ENCODE data around the gene LGALS3BP.
"Not testable (repeated sequence)": the region's sequence is repeated elsewhere in the genome, so short reads cannot be mapped to it uniquely, and the experiment has no call there.

LGALS3BP gene

DNA sequence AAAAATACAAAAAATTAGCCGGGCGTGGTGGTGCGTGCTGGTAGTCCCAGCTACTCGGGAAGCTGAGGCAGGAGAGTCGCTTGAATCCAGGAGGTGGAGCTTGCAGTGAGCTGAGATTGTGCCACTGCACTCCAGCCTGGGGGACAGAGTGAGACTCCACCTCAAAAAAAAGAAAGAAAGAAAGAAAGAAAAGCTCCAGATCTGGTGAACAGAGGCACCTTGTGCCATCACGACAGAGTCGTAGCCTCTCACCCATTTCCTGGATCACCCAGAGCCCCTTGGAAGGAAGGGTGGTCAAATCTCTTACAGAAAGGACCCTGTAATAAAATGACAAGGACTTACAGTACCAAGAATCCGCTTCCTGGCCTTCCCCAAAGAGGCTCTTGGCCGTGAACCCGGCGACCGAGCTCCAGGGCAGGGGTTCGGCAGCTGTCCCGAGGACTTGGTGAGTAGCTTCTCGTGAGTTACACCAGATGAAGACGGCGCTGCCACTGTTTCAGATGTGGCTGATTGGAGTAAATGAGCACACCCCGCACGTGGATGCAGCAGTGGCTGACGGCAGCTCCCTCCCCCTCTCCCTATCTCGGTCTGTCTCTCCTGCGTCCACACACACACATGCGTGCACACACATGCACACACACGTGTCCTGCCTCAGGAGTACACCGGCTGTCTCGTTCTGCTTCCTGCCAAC lies 13.5 kb downstream of the LGALS3BP start:
- in situ Hi-C loops (cut with HindIII; ENCODE audit: low sequenced_read_pairs) = no loop called here

DNA sequence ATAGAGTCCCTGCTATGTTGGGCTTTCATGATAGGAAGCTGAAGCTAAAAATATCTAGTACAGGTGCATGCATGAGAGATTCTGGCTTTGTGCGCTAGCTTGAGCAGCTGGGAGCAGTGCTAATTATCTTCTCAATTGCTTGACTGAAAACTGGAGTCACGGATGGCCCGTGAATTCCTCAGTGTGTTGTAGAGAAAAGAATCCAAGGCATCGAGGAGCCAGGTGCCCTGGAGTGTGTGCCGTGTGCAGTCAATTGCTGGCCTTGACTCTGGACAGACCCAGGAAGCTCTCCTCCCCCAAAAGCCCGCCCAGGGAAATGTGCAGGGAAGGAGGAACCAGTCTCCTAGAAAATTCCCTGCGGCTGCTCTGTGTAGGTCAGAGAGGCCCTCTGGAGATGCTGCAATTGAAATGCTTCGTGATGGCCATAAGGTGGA lies 14.2 kb downstream of the LGALS3BP start:
- in situ Hi-C loops (cut with HindIII; ENCODE audit: low sequenced_read_pairs) = no loop called here

DNA sequence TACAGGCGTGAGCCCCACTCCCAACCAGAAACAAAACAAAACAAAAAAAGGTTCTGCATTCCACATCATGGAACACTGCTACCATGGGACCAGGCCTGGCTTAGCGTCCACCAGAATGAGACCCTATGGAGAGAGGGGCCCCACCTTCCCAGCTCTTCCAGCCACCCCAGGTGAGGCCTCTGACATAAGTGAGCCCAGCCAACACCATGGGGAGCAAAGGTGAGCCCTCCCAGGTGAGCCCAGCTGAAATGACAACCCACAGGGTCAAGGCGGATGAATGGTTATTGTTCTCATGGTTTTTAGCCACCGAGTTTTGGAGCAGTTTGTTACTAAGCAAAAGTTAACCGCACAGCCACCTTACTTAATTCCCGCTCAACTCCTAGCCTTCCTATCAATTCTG lies 16.3 kb downstream of the LGALS3BP start:
- in situ Hi-C loops (cut with HindIII; ENCODE audit: low sequenced_read_pairs) = no loop called here

DNA sequence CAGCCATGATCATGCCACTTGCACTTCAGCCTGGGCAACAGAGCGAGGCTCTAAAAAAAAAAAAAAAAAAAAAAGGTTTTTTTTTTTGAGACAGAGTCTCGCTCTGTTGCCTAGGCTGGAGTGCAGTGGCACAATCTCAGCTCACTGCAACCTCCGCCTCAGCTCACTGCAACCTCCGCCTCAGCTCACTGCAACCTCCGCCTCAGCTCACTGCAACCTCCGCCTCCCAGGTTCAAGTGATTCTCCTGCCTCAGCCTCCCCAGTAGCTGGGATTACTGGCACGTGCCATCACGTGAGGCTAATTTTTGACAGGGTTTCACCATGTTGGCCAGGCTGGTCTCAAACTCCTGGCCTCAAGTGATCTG lies 16.8 kb downstream of the LGALS3BP start:
- in situ Hi-C loops (cut with HindIII; ENCODE audit: low sequenced_read_pairs) = not testable (repeated sequence)

DNA sequence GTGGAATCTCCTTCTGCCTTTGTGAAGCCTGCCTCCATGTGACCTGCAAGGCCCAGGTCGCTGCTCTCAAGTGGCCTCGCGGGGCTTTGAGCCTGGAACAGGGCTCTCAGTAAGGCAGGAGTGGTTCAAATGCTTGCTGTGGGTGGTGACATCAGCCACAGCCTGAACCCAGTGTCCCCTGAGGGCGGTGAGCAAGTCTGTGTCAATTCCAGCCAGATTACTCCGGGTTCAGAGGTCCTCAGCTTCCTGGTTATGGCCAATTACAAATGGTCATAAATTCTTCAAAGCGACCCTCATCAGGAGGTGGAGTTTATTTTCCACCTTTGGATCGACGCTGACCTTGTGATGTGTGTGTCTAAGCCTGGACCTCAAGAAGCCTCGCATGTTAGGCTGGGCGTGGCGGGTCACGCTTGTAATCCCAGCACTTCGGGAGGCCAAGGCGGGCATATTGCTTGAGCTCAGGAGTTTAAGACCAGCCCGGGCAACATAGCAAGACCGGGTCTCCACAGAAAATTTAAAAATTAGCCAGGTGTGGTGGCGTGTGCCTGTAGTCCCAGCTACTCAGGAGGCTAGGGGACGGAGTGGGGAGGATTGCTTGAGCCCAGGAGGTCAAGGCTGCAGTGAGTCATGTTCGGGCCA lies 17.3 kb downstream of the LGALS3BP start:
- in situ Hi-C loops (cut with HindIII; ENCODE audit: low sequenced_read_pairs) = no loop called here

DNA sequence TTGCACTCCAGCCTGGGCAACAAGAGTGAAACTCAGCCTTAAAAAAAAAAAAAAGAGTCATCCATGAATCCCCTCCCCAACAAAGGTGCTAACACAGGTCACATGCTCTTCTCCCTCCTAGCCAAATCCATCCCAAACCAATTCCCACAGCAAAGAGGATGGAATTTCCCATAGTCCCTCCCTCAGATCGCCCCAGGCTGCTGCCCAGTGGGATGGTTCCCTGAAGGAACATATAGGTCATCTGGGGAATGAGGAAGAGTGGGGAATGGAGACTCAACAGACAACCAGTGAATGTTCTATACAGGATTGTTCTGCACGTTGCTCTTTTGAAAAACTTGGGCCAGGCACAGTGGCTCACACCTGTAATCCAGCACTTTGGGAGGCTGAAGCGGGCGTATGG lies 18.2 kb downstream of the LGALS3BP start:
- in situ Hi-C loops (cut with HindIII; ENCODE audit: low sequenced_read_pairs) = no loop called here

DNA sequence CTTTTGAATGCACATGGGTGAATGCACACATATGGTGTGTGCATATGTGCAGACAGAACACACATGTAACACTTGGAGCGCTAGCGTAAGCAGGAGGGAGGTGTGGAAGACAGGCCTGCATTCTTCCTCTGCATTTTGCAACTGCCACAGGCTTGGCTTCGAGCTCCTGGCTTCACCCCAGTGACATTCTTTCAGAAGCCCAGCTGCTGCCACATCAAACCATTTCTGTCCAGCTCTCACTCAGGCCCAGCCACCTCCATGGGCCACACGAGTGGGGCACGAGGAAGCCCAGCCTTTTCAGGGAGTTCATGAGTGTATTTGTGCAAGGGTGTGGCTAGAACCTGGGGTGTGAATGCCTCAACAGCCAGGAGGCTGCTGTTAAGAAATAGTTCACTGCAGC lies 18.8 kb downstream of the LGALS3BP start:
- in situ Hi-C loops (cut with HindIII; ENCODE audit: low sequenced_read_pairs) = no loop called here

DNA sequence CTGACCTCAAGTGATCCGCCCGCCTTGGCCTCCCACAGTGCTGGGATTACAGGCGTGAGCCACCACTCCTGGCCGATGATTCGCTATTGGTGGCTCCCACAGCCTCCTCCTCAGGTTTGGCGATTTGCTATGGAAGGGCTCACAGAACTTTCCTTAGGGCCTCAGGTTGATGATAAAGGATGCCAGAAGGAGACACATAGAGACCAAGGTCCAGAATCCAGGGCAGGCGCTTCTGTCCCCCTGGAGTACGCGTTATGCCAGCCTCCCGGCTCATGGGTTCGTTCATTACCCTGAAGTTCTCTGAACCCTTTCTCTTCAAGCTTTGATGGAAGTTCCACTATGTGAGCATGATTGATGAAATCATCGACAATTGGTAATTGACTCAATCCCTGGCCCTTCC lies 19.9 kb downstream of the LGALS3BP start:
- in situ Hi-C loops (cut with HindIII; ENCODE audit: low sequenced_read_pairs) = no loop called here

DNA sequence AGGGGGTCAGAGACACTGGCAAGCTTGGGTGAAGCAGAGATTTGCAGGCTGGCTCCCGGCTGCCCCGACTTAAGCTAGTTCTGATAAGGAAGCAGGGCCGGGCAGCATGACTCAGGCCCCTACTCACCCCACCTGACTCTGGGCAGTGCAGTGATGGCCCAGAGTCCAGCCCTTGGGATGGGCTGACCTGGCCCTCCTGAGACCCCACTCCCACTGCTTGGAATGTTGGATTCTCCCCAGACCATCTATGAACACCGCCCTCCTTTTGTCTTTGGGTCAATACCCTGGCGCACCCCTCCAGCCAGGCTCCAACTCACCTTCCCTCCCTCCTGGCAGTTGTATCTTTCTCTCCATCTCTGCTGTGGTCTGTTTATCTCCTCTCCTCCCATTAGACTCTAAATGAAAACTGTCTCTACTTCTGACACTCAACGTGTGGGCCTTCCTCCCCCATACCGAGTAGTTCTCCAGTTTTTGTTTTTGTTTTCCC lies 21.0 kb downstream of the LGALS3BP start:
- in situ Hi-C loops (cut with HindIII; ENCODE audit: low sequenced_read_pairs) = no loop called here

DNA sequence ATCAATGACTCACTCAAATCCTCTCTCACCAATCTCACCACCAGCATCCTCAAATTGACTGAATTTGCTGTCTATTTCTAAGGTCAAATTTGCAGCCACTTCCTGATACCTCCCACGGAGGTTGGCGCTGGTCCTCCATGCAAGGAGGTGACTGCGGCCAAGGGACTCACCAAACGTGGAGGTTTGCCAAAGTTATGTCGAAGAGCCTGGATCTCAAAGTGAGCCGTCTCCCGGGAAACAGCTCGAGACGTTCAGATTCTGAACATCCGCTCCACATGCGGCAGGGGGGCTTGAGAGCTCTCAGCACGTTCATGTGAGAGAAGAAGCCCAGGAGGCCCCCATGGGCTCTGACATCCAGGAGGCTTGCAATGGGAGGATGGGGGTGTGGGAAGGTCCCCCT lies 22.6 kb downstream of the LGALS3BP start:
- in situ Hi-C loops (cut with HindIII; ENCODE audit: low sequenced_read_pairs) = no loop called here

DNA sequence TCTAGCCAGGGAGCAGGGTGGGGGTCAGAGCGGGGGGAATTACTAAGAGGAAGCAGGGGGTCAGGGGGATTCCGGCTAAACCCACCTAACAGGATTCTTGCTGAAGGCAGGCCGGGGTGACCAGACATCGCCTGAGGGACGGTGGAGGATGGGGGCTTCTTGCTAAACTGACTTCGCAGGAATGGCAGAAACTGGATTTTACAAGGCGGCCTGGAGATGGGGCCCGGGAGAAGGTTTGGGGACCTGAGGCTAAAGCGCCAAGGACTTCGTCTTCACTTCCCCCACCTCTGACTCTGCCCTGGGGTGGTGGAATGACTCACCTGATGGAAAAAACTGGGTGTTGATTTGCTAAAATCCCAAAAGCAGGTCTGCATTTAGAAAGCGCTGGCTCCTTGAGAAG lies 23.5 kb downstream of the LGALS3BP start:
- in situ Hi-C loops (cut with HindIII; ENCODE audit: low sequenced_read_pairs) = no loop called here

DNA sequence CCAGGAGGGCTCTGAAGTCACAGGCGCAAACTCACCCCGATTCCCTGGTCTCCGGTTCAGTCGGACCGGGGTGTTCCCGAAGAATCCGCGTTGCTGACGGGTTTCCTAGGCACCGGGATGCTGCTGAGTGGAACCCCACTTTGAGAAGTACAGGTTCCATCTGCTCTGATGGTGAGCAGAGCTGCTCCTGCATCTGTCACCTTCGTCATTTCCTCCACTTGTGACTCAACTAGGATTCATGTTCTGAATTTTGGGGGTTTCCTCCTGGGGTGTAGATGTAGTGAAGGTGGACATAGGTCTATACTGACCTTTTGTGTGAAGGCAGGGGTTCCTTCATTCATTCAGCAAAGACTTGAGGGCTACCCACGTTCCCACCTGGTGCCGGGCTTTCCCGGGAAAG lies 25.0 kb downstream of the LGALS3BP start:
- in situ Hi-C loops (cut with HindIII; ENCODE audit: low sequenced_read_pairs) = no loop called here

DNA sequence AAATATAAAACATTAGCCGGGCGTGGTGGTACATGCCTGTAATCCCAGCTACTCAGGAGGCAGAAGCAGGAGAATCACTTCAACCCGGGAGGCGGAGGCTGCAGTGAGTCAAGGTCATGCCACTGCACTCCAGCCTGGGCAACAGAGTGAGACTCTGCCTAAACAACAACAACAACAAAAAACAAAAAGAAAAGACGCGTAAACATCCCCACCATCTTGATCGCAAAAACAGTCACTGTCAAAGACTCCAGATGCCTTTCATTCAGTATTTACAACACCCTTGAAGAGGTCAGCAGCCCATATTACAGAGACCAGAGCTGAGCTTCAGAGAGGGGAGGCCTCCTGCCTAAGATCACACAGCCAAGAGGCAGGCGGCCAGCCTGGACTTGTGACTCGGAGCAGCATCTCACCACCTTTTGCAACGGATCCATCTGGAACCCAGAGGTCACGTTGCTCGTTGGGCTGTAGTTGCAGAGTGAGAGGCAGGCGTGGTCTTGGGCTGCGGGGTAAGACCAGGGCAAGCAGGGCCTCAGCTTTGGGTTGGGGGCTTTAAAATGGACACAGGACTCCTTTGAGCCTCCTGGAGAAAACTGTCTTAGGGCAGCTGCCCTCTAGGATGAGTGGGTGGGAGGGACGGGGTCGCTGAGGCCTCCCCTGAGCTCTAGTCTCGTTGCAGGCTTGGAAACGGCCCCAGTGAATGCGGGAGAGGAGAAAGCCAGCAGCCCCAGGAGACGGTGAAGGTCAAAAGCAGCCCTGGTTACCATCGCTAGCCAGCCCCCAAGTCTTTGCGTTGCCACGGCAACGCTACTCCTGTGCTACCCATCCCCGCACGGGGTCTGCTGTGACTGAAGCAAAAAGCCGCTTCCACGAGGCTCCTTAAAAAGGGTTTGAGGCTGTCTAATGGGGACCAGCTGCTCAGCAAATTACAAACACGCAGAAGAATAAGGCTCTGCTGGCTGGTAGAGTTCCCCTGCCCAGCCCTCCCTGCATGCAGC lies 26.1 kb downstream of the LGALS3BP start:
- in situ Hi-C loops (cut with HindIII; ENCODE audit: low sequenced_read_pairs) = no loop called here

DNA sequence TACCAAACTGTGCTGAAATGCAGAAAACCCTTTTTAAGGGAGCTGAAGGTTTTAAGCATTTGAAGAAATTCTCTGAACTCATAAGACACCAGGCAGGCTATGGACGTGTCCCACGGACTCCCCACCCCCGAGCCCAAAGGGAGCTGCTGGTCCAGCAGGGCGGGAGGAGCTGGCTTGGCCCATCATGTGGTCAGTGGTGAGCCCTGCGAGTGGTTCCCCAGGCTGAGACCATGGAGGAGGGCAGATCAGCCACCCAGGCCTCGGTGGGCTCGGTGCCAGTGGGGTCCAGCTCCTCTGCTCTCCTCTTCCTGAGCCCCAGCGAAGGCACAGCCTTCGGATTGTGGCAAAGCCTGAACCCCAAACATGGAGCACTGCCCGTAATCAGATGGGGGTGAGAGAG lies 27.0 kb downstream of the LGALS3BP start:
- in situ Hi-C loops (cut with HindIII; ENCODE audit: low sequenced_read_pairs) = no loop called here

DNA sequence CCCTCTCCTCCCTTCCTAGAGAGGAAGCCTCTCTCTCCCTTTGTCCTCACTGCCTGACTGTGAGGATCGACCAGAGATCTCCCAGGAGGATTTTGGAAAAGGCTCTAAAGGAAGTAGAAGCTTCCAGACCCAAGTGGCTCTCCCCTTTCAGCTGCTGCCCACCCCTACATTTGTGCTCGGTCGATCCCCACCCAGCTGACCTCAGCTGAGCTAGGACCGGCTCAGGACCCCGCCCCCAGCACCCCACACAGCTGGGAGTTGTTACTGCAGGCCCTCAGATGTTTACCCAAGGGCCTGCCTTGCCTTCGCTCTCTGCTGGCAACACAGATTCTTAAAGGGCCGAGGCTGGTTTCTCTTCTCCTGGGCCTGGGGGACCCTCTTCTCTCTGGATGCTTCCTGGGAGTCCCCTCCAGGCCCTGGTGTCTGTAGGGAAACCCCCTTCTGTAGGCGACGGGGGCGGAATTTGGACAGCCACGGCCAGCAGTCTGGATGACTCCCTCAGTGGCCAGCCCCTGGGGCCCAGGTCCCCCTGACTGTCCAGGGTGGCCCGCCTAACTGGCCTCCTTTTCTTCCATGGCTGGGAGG lies 27.7 kb downstream of the LGALS3BP start:
- in situ Hi-C loops (cut with HindIII; ENCODE audit: low sequenced_read_pairs) = no loop called here

DNA sequence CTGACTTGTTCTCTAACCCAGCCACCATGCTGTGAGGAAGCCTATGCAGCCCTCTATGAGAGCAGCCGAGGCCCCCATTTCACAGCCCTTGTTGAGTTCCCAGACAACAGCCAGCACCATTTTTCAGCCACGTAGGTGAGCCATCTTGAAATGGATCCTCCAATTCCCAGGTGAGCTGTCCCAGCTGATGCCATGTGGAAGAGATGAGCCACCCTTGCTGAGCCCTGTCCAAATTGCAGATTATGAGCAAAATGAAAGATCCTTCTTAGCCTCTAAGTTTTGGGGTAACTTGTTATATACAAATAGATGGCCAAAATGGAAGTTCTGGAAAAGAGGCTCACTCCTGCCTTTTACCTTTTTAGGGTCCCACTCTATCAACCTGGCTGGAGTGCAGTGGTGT lies 28.9 kb downstream of the LGALS3BP start:
- in situ Hi-C loops (cut with HindIII; ENCODE audit: low sequenced_read_pairs) = no loop called here

DNA sequence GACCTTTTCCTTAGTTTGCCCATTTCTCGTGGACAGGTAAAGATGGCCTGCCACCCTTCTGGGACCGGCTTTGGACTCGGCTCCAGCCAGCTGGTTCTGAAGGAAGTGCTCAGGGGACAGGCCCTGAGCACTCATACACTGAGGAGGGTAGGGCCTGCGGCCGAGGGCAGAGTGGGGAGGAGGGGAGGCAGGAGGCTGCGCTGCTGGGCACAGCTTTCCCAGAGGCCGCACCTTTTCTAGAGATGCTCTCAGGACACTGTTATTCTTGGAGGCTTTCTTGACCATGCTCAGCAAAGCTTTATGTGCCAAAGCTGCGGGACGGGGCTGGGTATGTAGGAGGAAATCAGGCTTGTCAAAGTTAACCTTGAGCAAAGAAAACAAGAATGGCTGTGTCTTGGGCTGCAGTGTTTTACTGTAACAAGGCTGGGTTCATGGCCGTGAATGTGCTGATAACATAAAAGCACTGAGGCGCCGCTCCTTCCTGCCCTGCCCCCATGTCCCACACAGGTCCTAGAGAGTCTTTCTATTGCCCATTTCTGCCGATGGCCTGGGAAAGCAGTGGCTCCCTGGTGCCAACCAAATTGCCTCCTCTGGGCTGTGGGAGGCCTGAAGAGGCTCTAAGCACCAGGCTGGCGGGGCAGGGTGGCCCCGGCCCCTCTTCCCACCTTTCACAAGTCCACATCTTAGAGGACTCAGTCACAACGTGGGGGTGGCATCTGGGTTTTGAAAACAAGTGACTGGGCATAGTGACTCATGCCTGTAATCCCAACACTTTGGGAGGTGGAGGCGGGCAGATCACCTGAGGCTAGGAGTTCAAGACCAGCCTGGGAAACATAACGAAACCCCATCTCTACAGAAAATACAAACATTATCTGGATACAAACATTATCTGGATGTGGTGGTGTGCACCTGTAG lies 32.2 kb downstream of the LGALS3BP start:
- in situ Hi-C loops (cut with HindIII; ENCODE audit: low sequenced_read_pairs) = no loop called here

DNA sequence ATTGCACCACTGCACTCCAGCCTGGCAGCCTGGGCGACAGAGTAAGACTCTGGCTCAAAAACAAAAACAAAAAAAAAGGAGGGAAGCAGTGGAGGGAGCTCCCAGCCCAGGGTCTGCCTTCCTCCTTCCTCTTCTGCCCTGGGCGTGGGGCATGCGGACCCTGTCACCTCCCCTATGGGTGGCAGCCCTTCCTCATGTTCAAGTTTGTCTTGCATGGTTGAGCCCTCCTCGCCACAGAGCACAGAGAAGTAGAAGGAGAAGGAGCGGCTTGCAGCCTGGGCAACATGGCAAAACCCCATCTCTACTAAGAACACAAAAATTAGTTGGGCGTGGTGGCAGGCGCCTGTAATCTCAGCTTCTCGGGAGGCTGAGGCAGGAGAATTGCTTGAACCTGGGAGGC lies 33.1 kb downstream of the LGALS3BP start:
- in situ Hi-C loops (cut with HindIII; ENCODE audit: low sequenced_read_pairs) = no loop called here

DNA sequence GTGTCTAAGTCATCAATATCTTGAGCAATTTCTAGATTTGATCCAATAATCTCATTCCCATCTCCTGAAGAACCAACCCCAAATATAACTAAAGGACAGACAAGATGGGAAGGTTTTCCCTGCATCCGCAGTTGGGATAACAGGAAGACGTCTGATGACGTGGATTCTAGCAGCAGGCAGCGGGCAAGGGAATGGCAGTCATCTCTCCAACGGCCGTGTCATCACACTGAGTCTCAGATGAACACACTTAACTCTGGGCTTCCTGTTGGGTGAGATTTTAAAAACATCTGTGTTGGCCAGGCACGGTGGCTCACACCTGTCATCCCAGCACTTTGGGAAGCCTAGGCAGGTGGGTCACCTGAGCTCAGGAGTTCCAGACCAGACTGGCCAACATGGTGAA lies 33.6 kb downstream of the LGALS3BP start:
- in situ Hi-C loops (cut with HindIII; ENCODE audit: low sequenced_read_pairs) = no loop called here

DNA sequence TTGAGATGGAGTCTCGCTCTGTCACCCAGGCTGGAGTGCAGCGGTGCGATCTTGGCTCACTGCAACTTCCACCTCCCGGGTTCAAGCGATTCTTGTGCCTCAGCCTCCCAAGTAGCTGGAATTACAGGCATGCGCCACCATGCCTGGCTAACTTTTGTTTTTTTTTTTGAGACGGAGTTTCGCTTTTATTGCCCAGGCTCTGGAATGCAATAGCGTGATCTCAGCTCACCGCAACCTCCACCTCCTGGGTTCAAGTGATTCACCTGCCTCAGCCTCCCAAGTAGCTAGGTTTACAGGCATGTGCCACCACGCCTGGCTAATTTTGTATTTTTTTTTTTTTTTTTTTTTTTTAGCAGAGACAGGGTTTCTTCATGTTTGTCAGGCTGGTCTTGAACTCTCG lies 34.3 kb downstream of the LGALS3BP start:
- in situ Hi-C loops (cut with HindIII; ENCODE audit: low sequenced_read_pairs) = not testable (repeated sequence)
